Sigmoid colon (tissue), 4 donors: ENCODE data around the gene AVPR2.

ENCODE experiments used
- CTCF ChIP-seq, 4 experiments: fragments of 450-650 bp in 3 of 4; fragments of 200-600 bp in 1 of 4; IDR thresholded peaks; one replicate each; pipeline ENCODE4 v1.5.1; 2016 to 2019; ENCODE audit warnings: antibody characterized with exemption in 4 of 4, mild to moderate bottlenecking in 3 of 4, moderate library complexity in 2 of 4
- EP300 ChIP-seq, 4 donors: sonication (generic); formaldehyde crosslinking; IDR thresholded peaks; one replicate each; pipeline ENCODE4 v1.6.1; 2017; ENCODE audit warnings: antibody characterized with exemption in 4 of 4
- POLR2A ChIP-seq, 2 donors: fragments of 450-650 bp; IDR thresholded peaks; one replicate each; pipeline ENCODE4 v1.6.1; 2016; ENCODE audit warnings: antibody characterized with exemption in 2 of 2, mild to moderate bottlenecking in 2 of 2, moderate library complexity in 2 of 2
- POLR2AphosphoS5 ChIP-seq, 4 donors: sonication (generic); formaldehyde crosslinking; IDR thresholded peaks; one replicate each; pipeline ENCODE4 v1.6.1; 2017; ENCODE audit warnings: antibody characterized with exemption in 4 of 4

- TF ChIP-seq CTCF (IDR thresholded peaks at IDR 0.05) = no peak
- no peak for TF ChIP-seq POLR2AphosphoS5 (IDR thresholded peaks at IDR 0.05)
- TF ChIP-seq EP300 (IDR thresholded peaks at IDR 0.05) = no peak
- TF ChIP-seq POLR2A (IDR thresholded peaks at IDR 0.05) = no peak
These were observed 45.7 kb downstream of the AVPR2 start for GRCh38 chrX:153950127-153950526.
